NAMALWA (cell line): Measurements from ENCODE around the gene SNX3.
"Not testable (repeated sequence)": the region's sequence is repeated elsewhere in the genome, so short reads cannot be mapped to it uniquely, and the experiment has no call there.

Experiments used
- DNase-seq: peaks from one replicate; pipeline ENCODE4 v3.0.0-alpha.2; 2015; ENCODE audit warnings: low spot score

Gene SNX3

DNA sequence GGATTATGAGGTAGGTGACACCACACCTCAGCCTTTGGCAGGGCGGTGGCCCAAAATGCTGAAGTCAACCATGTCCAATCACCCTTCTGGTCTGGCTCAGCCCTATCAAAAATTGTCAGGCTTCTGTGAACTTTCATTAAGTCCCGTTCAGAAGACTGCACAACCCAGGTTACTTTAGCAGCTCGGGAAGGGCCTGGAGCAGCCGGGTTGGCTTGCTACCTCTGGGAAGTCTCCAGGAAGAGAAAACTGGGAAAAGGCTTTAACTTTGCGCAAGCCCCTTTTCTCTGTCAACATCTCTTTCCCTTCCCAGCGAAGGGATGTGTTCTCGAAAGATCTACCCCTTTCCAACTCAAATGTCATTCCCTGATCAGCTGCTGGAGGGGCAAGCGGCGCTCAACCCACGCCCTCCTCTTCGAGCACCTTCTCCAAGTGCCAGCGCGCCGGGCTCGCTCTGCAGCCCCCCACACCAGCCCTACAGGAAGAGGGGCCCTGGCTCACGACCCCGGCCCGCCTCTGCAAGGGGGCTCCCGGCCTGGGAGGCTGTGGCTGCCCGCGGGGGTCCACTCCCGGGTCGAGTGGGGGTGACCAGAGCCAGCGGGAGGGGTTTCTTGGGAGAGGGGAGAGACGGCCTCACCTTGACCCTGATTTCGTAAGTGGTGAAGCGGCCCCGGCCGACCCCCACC, 573 bp downstream of the SNX3 start:
- peak; percentile 80 for DNase-seq

DNA sequence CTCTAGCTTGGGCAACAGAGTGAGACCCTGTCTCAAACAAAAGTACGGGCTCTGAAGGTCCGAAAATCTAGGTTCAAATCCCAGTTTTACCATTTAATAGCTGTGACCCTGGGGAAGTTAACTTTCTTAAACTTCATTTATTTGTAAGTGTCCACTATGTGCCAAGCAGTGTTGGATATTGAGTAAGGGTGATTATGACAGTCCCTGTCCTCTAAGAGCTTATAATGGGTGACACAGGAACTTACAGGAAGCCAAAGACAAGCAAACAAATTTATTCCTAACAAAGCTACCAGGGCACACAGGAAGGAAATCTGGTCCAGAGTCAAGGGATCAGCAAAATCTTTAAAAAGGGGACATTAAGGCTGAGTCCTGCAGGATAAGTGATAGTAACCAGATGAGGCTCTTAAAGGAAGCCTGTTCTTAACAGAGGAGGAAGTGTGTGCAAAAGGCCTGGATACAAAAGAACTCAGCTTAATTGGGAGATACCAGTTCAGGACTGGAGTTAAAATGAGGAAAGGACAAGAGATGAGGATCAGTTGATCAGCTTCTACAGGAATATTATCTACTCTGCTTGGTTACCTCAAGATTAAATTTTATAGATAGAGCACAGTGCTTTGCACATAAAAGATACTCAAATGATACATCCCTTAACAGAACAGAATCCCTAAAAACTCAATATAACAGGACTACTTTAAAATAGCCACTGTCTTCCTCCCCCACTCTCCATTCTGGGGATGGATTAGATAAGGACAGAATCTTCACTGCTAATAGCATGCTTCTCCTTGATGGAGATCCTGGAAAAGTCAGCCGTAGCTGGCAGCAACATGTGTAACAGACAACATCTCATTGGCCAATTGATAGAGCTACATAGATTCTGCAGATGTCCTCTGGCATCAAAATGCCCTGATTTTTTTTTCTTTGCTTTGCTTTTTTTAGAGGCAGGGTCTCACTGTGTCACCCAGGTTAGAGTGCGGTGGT, 6.1 kb downstream of the SNX3 start:
- DNase-seq: no peak

DNA sequence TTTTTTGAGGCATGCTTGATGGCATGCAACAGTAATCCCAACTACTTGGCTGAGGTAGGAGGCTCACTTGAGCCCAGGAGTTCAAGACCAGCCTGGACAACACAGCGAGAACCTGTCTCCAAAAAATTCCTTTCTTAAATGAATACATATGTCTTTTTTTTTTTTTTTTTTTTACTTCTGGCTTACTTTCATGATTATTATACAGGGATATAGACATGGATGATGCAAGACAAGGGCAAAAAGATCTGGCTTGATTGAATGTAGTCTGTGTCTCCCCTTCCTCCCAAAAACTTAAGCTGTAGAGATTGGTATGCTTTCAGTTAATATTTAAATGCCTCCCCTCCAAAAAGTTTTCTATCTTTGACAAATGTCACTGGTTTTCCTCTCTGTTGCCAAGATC, 7.6 kb downstream of the SNX3 start:
- DNase-seq: no peak

DNA sequence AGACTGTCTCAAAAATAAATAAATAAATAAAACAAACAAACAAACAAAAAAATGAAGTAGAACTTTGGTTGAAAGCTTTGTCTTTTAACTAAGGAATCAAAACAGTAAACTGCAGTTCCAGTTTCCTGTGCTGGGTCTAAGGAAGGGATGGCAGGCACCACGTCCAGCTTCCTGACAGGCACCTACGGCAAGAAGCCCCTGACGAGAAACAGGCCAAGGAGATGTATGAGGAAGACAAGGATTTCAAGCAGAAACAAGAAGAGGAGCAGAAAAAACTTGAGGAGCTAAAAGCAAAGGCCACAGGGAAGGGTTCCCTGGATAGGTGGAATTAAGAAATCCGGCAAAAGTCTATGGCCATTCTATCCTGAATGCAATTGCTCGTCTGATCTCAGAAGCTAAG, 8.8 kb downstream of the SNX3 start:
- no peak for DNase-seq

DNA sequence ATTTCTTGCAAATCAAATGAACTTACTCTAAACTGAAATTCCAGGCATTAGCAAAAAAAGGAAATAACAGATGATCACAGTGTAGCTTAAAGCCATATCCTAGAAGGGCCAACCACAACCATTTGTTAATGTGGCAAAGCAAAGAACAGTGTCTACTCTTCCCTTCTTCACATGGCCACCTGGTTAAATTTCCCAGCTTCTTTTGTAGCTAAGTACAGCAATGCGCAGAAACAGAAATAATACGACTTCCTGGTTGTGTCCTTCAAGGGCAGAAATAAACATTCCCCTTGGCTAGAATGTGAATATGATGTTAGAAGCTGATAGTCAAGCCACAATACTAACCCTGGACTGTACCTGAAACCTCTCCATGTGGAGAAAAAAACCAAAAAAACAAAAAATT, 9.6 kb downstream of the SNX3 start:
- DNase-seq: no peak

DNA sequence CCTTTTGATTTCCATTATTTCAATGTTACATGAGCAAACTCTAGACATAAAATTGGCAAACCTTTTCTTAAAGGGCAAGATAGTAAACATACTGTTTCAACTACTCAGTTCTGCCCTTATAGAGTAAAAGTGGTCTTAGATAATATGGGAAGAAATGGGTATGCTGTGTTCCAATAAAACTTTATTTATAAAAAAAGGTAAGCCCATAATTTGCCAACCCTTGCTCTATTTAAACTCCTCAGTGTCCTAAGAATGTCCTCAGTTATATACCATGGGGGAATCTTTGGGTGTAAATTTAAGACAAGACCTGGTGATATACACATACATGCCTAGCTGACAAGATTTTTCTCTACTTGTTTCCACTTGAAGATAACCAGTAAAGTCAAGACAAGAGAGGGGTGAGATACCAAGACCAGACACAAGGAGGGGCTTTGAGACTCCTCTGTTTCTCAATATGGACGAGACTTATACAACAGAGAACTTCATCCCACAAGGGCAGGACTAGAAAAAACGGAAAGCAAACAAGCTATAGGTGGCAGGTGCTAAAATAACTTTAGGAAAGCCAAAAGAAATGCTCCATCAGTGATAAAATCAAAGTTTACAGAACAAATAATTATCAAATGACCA, 10.5 kb downstream of the SNX3 start:
- peak; percentile 76 for DNase-seq

DNA sequence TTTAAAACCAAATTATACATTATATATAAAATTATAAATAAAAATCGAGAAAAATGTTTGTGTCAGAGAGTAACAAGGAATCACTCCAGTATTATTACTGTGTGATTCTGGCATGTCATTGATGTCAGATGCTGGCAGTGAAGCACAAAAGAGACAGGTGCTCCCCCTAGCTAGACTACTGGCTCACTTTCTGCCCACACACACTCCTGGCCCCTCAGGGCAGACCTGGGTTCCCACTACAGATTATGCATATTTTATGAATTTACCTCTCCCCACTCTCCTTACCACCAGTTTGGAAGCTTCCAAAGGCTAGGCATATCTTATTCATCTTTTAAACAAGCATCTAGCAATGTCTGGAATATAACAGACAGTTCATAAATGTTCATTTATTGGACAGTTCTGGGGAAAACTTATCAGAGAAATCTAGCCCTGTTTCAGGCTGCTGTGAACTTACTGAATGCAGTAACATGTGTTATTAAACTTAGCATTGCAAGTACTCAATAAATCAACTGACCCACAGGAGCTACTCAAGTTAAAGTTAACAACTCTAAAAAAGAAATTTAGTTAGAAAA, 12.8 kb downstream of the SNX3 start:
- no peak for DNase-seq

DNA sequence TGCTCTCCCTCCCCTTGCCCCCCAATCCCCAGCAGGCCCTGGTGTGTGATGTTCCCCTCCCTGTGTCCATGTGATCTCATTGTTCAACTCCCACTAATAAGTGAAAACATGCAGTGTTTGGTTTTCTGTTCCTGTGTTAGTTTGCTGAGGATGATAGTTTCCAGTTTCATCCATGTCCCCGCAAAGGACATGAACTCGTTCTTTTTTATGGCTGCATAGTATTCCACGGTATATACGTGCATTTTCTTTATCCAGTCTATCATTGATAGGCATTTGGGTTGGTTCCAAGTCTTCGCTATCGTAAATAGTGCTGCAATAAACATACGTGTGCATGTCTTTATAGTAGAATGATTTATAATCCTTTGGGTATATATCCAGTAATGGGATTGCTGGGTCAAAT, 15.7 kb downstream of the SNX3 start:
- not testable (repeated sequence) for DNase-seq

DNA sequence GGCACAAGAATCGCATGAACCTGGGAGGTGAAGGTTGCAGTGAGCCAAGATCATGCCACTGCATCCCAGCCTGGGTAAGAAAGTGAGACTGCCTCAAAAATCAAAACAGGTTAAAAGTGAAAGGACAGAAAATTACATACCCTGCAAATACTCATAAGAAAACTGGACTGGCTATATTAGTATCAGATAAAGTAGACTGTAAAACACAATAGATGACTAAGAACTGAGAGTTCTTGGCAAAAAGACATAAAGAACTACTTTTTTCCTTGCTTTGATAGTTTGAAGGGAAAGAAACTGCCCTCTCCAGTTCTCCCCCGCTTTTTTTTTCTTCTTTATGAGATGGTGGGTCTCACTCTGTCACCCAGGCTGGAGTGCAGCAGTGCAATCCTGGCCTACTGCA, 17.0 kb downstream of the SNX3 start:
- DNase-seq: no peak

DNA sequence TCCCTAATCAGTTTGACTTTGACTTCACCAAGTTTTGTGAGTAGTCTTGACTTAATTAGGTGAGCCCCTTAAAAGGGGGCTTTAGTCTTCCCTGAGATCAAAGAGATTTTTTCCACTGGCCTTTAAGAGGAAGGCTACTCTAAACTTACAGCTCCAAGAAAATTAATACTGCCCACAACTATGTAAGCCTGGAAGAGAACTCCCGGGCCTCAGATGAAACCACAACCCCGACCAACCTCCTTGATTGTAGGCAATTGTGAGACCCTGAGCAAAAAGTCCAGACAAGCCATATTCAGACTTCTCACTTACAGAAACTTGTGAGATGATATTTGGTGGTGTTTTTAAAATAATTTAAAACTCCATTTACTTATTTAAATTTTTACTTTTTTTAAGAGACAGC, 18.1 kb downstream of the SNX3 start:
- DNase-seq: no peak

DNA sequence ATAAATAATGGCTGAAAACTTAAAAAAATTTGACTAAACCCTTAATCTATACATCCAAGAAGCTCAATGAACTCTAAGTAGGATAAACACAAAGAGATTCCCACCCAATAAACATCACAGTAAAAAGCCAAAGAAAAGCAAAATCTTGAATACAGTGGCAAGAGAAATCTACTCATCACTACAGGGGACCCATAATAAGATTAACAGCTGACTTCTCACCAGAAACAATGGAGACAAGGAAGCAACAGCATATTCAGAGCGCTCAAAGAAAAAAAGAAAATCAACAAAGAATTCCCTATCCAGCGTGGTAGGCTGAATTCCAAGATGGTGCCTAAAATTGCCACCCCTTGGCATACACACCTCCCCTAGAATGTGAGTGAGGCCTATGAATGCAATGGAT, 18.6 kb downstream of the SNX3 start:
- no peak for DNase-seq

DNA sequence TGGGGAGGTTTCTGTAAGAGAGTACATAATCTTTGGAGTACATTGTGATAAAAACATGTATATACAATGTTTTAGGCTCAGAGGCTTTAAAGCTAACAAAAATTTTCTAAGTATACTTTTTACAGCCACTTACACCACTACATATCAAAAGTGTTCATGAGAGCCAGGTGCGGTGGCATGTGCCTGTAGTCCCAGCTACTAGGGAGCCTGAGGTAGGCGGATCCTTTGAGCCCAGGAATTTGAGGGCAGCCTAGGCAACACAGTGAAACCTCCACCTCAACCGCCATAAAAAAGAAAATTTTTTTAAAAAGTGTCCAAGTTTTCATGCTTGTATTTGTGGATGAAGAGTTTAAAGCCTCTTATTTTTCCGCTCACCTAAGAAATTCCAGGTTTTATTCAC, 22.5 kb downstream of the SNX3 start:
- no peak for DNase-seq

DNA sequence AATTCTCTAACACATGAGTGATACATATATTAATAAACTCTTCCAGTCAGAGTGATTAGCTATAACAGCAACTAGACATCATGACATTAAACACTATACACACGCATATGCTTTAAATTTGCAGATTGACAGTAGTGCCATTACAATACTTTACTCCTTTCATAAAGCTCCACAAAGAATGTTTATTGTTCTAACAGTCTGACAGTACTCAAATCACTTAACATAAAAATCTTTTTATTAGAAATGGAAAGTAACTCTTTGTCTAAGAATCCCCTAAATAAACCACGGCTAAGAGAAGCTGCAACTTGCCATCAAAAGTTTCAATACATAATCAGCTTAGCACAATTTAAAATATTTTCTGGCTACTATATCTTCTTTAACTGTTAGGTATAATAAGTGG, 24.0 kb downstream of the SNX3 start:
- no peak for DNase-seq

DNA sequence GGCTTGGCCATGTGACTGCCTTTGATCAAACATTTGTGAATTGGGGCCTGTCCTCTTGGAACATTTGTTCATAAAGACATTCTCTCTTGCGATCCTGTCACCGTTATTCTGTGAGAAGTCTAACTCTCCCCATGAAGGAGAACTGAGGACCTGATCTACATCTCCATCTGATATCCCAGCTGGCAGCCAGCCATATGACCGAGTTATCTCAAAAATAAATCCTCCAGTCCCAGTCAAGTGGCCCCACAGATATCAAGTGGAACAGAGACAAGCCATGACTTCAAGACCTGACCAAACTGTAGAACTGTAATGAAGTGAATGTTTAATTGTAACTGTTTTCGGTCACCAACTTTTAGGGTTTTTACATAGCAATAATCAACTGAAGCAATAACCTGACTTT, 25.7 kb downstream of the SNX3 start:
- no peak for DNase-seq

DNA sequence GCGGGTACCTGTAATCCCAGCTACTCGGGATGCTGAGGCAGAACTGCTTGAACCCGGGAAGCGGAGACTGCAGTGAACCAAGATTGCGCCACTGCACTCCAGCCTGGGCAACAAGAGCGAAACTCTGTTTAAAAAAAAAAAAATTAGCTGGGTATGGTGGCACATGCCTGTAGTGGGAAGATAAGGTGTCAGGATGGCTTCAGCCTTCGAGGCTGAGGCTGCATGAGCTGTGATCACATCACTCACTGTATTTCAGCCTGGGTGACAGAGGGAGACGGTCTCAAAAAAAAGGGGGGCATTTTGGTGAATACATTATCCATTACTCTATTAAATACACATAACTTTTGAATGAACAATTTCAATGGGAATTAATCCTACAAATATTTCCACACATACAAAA, 32.4 kb downstream of the SNX3 start:
- DNase-seq: no peak

DNA sequence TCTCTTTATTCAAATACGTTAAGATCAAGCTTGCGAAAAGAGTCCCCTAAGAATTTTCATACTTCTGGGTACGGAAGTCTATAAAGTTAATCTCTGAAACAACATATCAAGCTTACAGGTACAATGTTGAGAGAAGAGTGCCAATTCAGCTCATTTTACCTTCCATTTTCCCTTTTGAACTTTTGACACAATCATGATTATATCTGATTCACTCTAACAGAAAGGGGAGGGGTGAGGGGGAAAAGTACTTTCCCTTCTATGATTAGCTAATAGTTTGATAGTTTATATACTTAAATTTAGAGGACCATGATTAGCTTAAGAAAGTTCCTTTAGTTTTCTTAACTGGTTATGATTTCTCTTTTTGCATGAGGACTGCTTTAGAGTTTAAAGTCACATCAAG, 33.5 kb downstream of the SNX3 start:
- no peak for DNase-seq

DNA sequence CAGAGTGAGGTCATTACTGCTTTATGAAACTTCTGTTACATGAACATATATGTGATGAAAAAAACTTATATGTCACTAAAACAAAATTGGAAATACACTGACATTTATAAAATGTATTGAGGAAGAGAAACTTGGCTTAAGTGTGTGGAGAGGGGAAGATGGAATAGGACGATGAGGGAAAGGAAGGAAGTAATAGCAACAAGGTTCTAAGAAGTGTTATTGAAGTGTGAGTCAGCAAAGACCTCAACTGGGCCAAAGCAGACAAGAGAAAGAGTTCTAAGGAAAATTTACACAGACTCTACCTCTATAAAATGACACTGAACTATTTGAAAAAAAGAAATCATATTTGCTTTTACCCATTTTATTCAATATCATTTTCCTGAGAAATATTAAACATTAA, 38.3 kb downstream of the SNX3 start:
- no peak for DNase-seq

DNA sequence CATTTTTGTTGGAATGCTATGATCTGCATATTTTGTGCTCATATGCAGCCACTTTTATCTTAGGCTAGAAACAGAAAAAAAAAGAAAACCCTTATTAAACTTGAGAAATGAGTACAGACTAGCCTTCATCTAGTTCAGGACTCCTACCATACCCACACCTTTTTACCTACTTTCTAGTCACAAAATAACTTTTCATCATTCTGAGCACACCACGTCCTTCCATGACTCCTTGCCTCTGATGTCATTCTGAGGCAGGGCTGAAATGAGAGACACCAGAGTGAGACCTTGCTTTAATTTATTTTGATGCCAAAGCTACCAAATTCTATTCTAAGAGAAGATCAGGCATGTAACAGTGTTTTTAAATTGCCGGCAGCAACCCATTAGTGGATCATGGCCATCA, 38.8 kb downstream of the SNX3 start:
- no peak for DNase-seq

DNA sequence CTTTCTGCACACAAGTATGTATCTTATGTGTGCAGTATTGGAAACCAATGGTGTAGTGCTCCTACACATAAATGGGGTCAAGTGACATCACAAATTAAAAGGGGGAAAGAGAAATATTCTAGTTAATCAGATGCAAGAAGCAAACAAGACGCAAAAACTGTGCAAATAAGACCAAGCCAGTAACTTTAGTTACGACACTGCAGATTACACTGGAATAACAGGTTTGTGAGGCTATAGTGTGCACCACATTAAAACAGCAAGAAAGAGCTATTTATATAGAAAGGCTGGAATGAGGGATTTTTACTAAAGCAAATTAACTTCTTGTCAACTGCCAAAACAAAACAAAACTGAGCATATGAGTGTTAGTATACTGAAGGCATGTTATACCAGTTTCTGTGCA, 49.2 kb downstream of the SNX3 start:
- DNase-seq: no peak

DNA sequence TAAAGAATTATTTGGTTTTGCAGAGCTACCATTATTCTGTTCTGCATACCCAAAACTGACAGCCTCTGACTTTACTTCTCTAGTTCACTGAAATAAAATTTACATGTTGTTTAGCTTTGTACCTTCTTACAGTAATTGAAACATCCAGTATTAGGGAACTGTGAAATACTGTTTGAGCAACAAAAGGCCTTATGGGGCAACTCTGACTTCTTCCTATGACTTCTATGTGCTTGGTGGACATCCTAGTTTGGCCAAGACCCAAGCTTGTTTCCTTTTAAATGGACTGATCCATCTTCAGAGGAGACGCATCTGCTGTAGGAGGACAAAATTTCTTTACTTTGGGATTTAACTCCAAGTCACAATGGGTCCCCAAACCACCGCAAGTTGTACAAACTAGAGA, 50.3 kb downstream of the SNX3 start:
- no peak for DNase-seq

DNA sequence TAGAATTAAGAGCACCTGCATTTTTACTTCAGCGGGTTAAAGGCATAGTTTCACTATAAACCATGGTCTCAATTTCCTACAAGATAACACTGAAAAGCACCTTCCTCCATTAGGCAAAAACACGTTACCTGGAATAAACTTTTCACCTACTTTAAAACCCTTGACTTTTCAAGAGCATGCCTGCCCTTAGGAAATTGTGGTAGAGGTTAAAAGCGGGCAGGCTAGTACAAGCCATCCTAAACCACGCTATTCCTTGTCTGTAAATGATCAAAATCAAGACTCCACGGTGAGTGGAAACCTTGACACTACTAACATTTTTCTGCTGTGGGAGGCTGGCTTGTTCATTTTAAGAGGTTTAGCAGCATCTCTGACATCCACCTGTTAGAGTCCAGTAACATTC, 51.1 kb downstream of the SNX3 start:
- DNase-seq: no peak

DNA sequence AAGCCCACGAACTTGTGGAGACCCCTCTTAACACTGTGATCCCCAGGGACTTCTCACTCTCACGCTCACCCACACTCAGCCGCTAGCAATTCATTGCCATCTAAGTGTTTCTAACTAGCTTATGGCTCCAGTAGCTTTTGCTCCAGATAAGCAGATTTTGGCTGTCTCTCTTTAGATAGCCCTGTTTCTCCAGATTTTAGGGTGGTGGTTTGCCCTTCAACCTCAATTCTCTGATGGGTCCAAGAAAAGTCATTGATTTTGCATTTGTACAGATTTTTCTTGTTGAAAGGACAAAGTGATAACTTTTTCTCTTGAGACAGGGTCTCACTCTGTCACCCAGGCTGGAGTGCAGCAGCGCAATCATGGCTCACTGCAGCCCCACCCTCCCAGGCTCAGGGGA, 53.8 kb downstream of the SNX3 start:
- DNase-seq: no peak
